IMR-90 (cell line): ENCODE data around the gene MAGI2. TPM values are rescaled to one million over a fixed set of nuclear protein-coding genes. Genes with fewer than 3 reads are reported as not detected.
A peak's percentile ranks its signal among the peaks of the same experiment; 100 is the strongest.

ENCODE experiments used
- ATAC-seq: fragments of 200-7000 bp; cut with Tn5 transposase; 2 replicates; pipeline ENCODE4 v1.9.1; 2020; ENCODE audit warnings: low read depth, mild to moderate bottlenecking, moderate library complexity
- BruUV-seq: library from RNA; stranded (reverse); fragments of 400-500 nt; replicated peaks from 2 replicates; lab custom pipeline; 2021; lab: Mats Ljungman, UMichigan
- CTCF ChIA-PET: fragments of 300-600 bp; formaldehyde crosslinking; extraction: SDS; loops from one replicate; lab custom pipeline; 2021; ENCODE audit warnings: antibody characterized with exemption; lab: Yijun Ruan, JAX
- POLR2A ChIA-PET: fragments of 300-600 bp; sonication (Branson Sonifier 250); formaldehyde crosslinking; loops from one replicate; lab custom pipeline; 2022; ENCODE audit warnings: antibody characterized with exemption; ENCODE audit not compliant: unreplicated experiment; lab: Charles Lee
- DNase-seq: peaks from one replicate; pipeline ENCODE4 v3.0.0; 2013
- H2AFZ ChIP-seq: replicated peaks from 2 replicates; pipeline ENCODE3; 2013; ENCODE audit warnings: low read length, mild to moderate bottlenecking; ENCODE audit not compliant: poor library complexity
- H2AK5ac ChIP-seq: 2 replicates; pipeline ENCODE4 v1.6.1; 2013; ENCODE audit warnings: low read depth, low read length, inconsistent platforms
- H2AK9ac ChIP-seq: replicated peaks from 2 replicates; pipeline ENCODE3; 2013; ENCODE audit warnings: mild to moderate bottlenecking, low read depth, low read length, moderate library complexity; ENCODE audit not compliant: poor library complexity
- H2BK120ac ChIP-seq: 2 replicates; pipeline ENCODE4 v1.6.1; 2013; ENCODE audit warnings: low read depth, low read length, inconsistent platforms
- H2BK15ac ChIP-seq: 3 replicates; pipeline ENCODE4 v1.6.1; 2013; ENCODE audit warnings: low read depth, low read length, inconsistent platforms
- H2BK20ac ChIP-seq: 2 replicates; pipeline ENCODE4 v1.6.1; 2013; ENCODE audit warnings: low read depth, mild to moderate bottlenecking, inconsistent platforms, low read length, moderate library complexity
- H2BK5ac ChIP-seq: 2 replicates; pipeline ENCODE4 v1.6.1; 2013; ENCODE audit warnings: mild to moderate bottlenecking, low read depth, low read length, inconsistent platforms; ENCODE audit not compliant: poor library complexity, severe bottlenecking
- H3K14ac ChIP-seq: replicated peaks from 2 replicates; pipeline ENCODE4 v1.6.1; 2013; ENCODE audit warnings: low read depth, low read length, inconsistent platforms
- H3K18ac ChIP-seq: 2 replicates; pipeline ENCODE4 v1.6.1; 2013; ENCODE audit warnings: low read depth, low read length, control low read depth
- H3K23ac ChIP-seq: 2 replicates; pipeline ENCODE4 v1.6.1; 2013; ENCODE audit warnings: low read depth, low read length, inconsistent platforms
- H3K27ac ChIP-seq: 2 replicates; pipeline ENCODE4 v1.5.1; 2013; ENCODE audit warnings: mild to moderate bottlenecking, control low read depth, low read length; ENCODE audit not compliant: insufficient read depth
- H3K27me3 ChIP-seq: 2 replicates; pipeline ENCODE4 v1.6.1; 2013; ENCODE audit warnings: low read length; ENCODE audit not compliant: control insufficient read depth, insufficient read depth
- H3K36me3 ChIP-seq: 2 replicates; pipeline ENCODE4 v1.6.1; 2013; ENCODE audit warnings: low read length, mixed read lengths; ENCODE audit not compliant: control insufficient read depth, insufficient read depth
- H3K4ac ChIP-seq: 2 replicates; pipeline ENCODE4 v1.6.1; 2013; ENCODE audit warnings: low read depth, low read length, inconsistent platforms
- H3K4me1 ChIP-seq: 2 replicates; pipeline ENCODE4 v1.6.1; 2013; ENCODE audit warnings: low read length, mixed read lengths; ENCODE audit not compliant: control insufficient read depth, insufficient read depth
- H3K4me2 ChIP-seq: 2 replicates; pipeline ENCODE4 v1.6.1; 2013; ENCODE audit warnings: low read depth, mild to moderate bottlenecking, control low read depth, low read length, moderate library complexity
- H3K4me3 ChIP-seq: 2 replicates; pipeline ENCODE4 v1.5.1; 2013; ENCODE audit warnings: low read depth, mild to moderate bottlenecking, control low read depth, low read length, moderate library complexity; ENCODE audit not compliant: insufficient read depth
- H3K56ac ChIP-seq: 2 replicates; pipeline ENCODE4 v1.6.1; 2013; ENCODE audit warnings: low read length, inconsistent platforms; ENCODE audit not compliant: insufficient read depth; ENCODE audit errors: extremely low read depth
- H3K79me1 ChIP-seq, 2 experiments: 2 replicates each; pipeline ENCODE4 v1.6.1; 2013; ENCODE audit warnings: low read length in 2 of 2, inconsistent platforms in 1 of 2, low read depth in 1 of 2
- H3K9ac ChIP-seq: 2 replicates; pipeline ENCODE4 v1.6.1; 2013; ENCODE audit warnings: low read depth, low read length, control low read depth
- H3K9me1 ChIP-seq: 2 replicates; pipeline ENCODE4 v1.6.1; 2013; ENCODE audit warnings: low read length, inconsistent platforms; ENCODE audit not compliant: insufficient read depth
- H3K9me3 ChIP-seq: 2 replicates; pipeline ENCODE4 v1.6.1; 2013; ENCODE audit warnings: low read length; ENCODE audit not compliant: control insufficient read depth, insufficient read depth
- H4K20me1 ChIP-seq: 2 replicates; pipeline ENCODE4 v1.6.1; 2013; ENCODE audit warnings: low read length, inconsistent platforms; ENCODE audit not compliant: insufficient read depth
- H4K5ac ChIP-seq: 2 replicates; pipeline ENCODE4 v1.6.1; 2013; ENCODE audit warnings: mild to moderate bottlenecking, low read depth, low read length, control low read depth
- H4K8ac ChIP-seq, 2 experiments: 2 replicates each; pipeline ENCODE4 v1.6.1; 2013; ENCODE audit warnings: low read depth in 2 of 2, low read length in 2 of 2, control low read depth in 1 of 2, inconsistent platforms in 1 of 2
- H4K91ac ChIP-seq: 2 replicates; pipeline ENCODE4 v1.6.1; 2013; ENCODE audit warnings: low read depth, low read length, inconsistent platforms; ENCODE audit not compliant: insufficient read depth
- BHLHE40 ChIP-seq: fragments of 150-350 bp; IDR thresholded peaks from 2 replicates; pipeline ENCODE4 v1.6.1; 2016; ENCODE audit warnings: mild to moderate bottlenecking, low read depth, low read length
- CEBPB ChIP-seq: IDR thresholded peaks from 2 replicates; pipeline ENCODE4 v1.6.1; 2012; ENCODE audit warnings: low read depth, low read length, improper control_type of control experiment
- CHD1 ChIP-seq: IDR thresholded peaks from 2 replicates; pipeline ENCODE4 v1.6.1; 2012; ENCODE audit warnings: low read depth, low read length, improper control_type of control experiment
- CTCF ChIP-seq: conservative IDR thresholded peaks from 2 replicates; pipeline ENCODE4 v1.5.1; 2012; ENCODE audit warnings: mild to moderate bottlenecking, low read depth, low read length, improper control_type of control experiment
- ELK1 ChIP-seq: fragments of 150-350 bp; IDR thresholded peaks from 2 replicates; pipeline ENCODE4 v1.6.1; 2016; ENCODE audit warnings: low read depth, mild to moderate bottlenecking, low read length, moderate library complexity, borderline replicate concordance
- FOS ChIP-seq: fragments of 150-350 bp; IDR thresholded peaks from 2 replicates; pipeline ENCODE4 v1.6.1; 2016; ENCODE audit warnings: low read depth, low read length
- MAFK ChIP-seq: IDR thresholded peaks from 2 replicates; pipeline ENCODE4 v1.6.1; 2012; ENCODE audit warnings: low read depth, low read length, improper control_type of control experiment
- MAZ ChIP-seq: IDR thresholded peaks from 2 replicates; pipeline ENCODE4 v1.6.1; 2012; ENCODE audit warnings: low read depth, mild to moderate bottlenecking, low read length, improper control_type of control experiment, moderate library complexity, borderline replicate concordance
- MXI1 ChIP-seq: IDR thresholded peaks from 2 replicates; pipeline ENCODE4 v1.6.1; 2012; ENCODE audit warnings: low read depth, mild to moderate bottlenecking, low read length, moderate library complexity, borderline replicate concordance
- NFE2L2 ChIP-seq: fragments of 150-350 bp; IDR thresholded peaks from 2 replicates; pipeline ENCODE4 v1.6.1; 2016; ENCODE audit warnings: low read depth, mild to moderate bottlenecking, low read length
- POLR2A ChIP-seq: IDR thresholded peaks from 2 replicates; pipeline ENCODE4 v1.6.1; 2012; ENCODE audit warnings: mild to moderate bottlenecking, low read depth, low read length
- RAD21 ChIP-seq: IDR thresholded peaks from 2 replicates; pipeline ENCODE4 v1.6.1; 2012; ENCODE audit warnings: low read length, improper control_type of control experiment
- RCOR1 ChIP-seq: IDR thresholded peaks from 2 replicates; pipeline ENCODE4 v1.6.1; 2012; ENCODE audit warnings: mild to moderate bottlenecking, low read length, improper control_type of control experiment; ENCODE audit not compliant: insufficient replicate concordance
- RFX5 ChIP-seq: IDR thresholded peaks from 2 replicates; pipeline ENCODE4 v1.8.0; 2012; ENCODE audit warnings: low read depth, mild to moderate bottlenecking, low read length, moderate library complexity
- SMC3 ChIP-seq: fragments of 150-350 bp; IDR thresholded peaks from 2 replicates; pipeline ENCODE4 v1.6.1; 2016; ENCODE audit warnings: low read depth, mild to moderate bottlenecking, antibody characterized with exemption, low read length, moderate library complexity
- USF2 ChIP-seq: fragments of 150-350 bp; IDR thresholded peaks from 2 replicates; pipeline ENCODE4 v1.6.1; 2017; ENCODE audit warnings: mild to moderate bottlenecking, antibody characterized with exemption, low read length, low read depth
- dilution Hi-C: fragments of 300-500 bp; cut with HindIII; formaldehyde crosslinking; loops from one replicate; pipeline ENCODE4 v1.14.3; 2018; ENCODE audit warnings: low sequenced_read_pairs; ENCODE audit not compliant: unreplicated experiment
- in situ Hi-C: fragments of 300-500 bp; cut with MboI; formaldehyde crosslinking; loops from 3 replicates; pipeline ENCODE4 v1.14.3; 2019; ENCODE audit warnings: low sequenced_read_pairs, inconsistent platforms, mixed read lengths
- intact Hi-C: fragments of 100-400 bp; cut with micrococcal nuclease; formaldehyde crosslinking; loops from 2 replicates; pipeline ENCODE4 v1.10.0; 2022
- polyA plus RNA-seq, 3 experiments: library from polyadenylated mRNA; depleted of rRNA; stranded (reverse); fragments of >200 nt; gene quantifications; 2 replicates each; pipeline ENCODE4 v1.2.3, GENCODE V29; 2012; ENCODE audit warnings: low replicate concordance in 1 of 3
- total RNA-seq: library from RNA; depleted of rRNA; stranded (reverse); fragments of >200 nt; gene quantifications from 2 replicates; pipeline ENCODE4 v1.2.3, GENCODE V29; 2012

Gene MAGI2
- total and polyA plus RNA-seq, 2 of the 4 experiments (the other 2 are of a cell fraction): 2.5 to 17.9 TPM

GRCh38 chr7:79340212-79340611 is 113.3 kb downstream of the MAGI2 start:
- H2BK5ac ChIP-seq: no peak overlapping the region
- no TSS peak for BruUV-seq

More at GRCh38 chr7:79340212-79340611, 113.3 kb downstream of the MAGI2 start:
- Histone ChIP-seq H3K79me1 (peaks cover 8 to 19% of the 10 kb centered on the region in 2 experiments; a peak in 3 of 4 replicates), H2BK20ac (no peak overlapping the region), H3K4ac (no peak overlapping the region), H4K8ac (no peak overlapping the region), H2BK120ac (no peak overlapping the region), H2AFZ (no peak overlapping the region), H3K9me1 (no peaks in the 10 kb centered on the region), H3K4me2 (no peak overlapping the region), H3K36me3 (no peaks in the 10 kb centered on the region), H4K5ac (no peak overlapping the region), H2BK15ac (no peak overlapping the region), H3K4me3 (no peak overlapping the region), H3K14ac (no peak overlapping the region), H2AK5ac (no peak overlapping the region), H3K4me1 (no peaks in the 10 kb centered on the region), H3K18ac (no peak overlapping the region), H4K20me1 (no peaks in the 10 kb centered on the region), H3K56ac (no peak overlapping the region), H3K9me3 (no peaks in the 10 kb centered on the region), H3K9ac (no peak overlapping the region), H3K23ac (no peak overlapping the region), H3K27ac (no peak overlapping the region), H4K91ac (no peak overlapping the region), H3K27me3 (no peaks in the 10 kb centered on the region), H2AK9ac (no peak overlapping the region)
- dilution Hi-C loops (no loop called here), intact Hi-C loops (no loop called here), in situ Hi-C loops (no loop called here)
- no peak for TF ChIP-seq FOS
- TF ChIP-seq RAD21: no peak
- no peak for TF ChIP-seq MXI1
- TF ChIP-seq ELK1: no peak
- TF ChIP-seq SMC3: no peak
- no peak for TF ChIP-seq CTCF
- TF ChIP-seq BHLHE40: no peak
- no peak for TF ChIP-seq RCOR1
- TF ChIP-seq CEBPB: no peak
- TF ChIP-seq RFX5: no peak
- TF ChIP-seq POLR2A: no peak
- no peak for TF ChIP-seq MAFK
- TF ChIP-seq USF2: no peak
- TF ChIP-seq MAZ: no peak
- TF ChIP-seq CHD1: no peak
- TF ChIP-seq NFE2L2: no peak
- POLR2A ChIA-PET: no interaction called here
- ATAC-seq: no peak
- CTCF ChIA-PET: no interaction called here
- peak; percentile 23 for DNase-seq
